CD4-positive, alpha-beta T cell (primary cell): ENCODE measurements around the gene ZNF446. TPM values are rescaled to one million over a fixed set of nuclear protein-coding genes. Genes with fewer than 3 reads are reported as not detected.

Experiments
- ATAC-seq: fragments of 200-7000 bp; cut with Tn5 transposase; one replicate; pipeline ENCODE4 v1.10.0; 2022; ENCODE audit warnings: mild to moderate bottlenecking; ENCODE audit not compliant: poor library complexity
- CTCF ChIA-PET: fragments of 350-600 bp; sonication (Branson Sonifier 250); formaldehyde crosslinking; loops from one replicate; lab custom pipeline; 2021; ENCODE audit warnings: antibody characterized with exemption, inconsistent platforms; lab: Charles Lee
- POLR2A ChIA-PET: fragments of 350-600 bp; sonication (Branson Sonifier 250); formaldehyde crosslinking; loops from one replicate; lab custom pipeline; 2021; ENCODE audit warnings: antibody characterized with exemption, inconsistent platforms; lab: Charles Lee
- DNase-seq, 14 experiments: peaks; one replicate each; pipeline ENCODE4 v3.0.0-alpha.2; 2013 to 2020; ENCODE audit warnings: mixed read lengths in 2 of 14
- H3K27ac ChIP-seq, 2 donors: one replicate each; pipeline versions ENCODE4 v1.5.1 to v1.7.0; 2013; ENCODE audit warnings: low read length in 2 of 2, low read depth in 1 of 2, mild to moderate bottlenecking in 1 of 2
- H3K27me3 ChIP-seq, 2 experiments: 1 replicate in 1 of 2; 2 replicates in 1 of 2; pipeline versions ENCODE4 v1.6.1 to v1.7.0; 2013; ENCODE audit warnings: low read length in 2 of 2, control low read depth in 1 of 2, mild to moderate bottlenecking in 1 of 2, moderate library complexity in 1 of 2; ENCODE audit not compliant: insufficient read depth in 2 of 2, control insufficient read depth in 1 of 2
- H3K36me3 ChIP-seq: one replicate; pipeline ENCODE4 v1.6.1; 2013; ENCODE audit warnings: low read length, control low read depth; ENCODE audit not compliant: insufficient read depth
- H3K4me1 ChIP-seq: one replicate; pipeline ENCODE4 v1.6.1; 2013; ENCODE audit warnings: low read length, control low read depth; ENCODE audit not compliant: insufficient read depth
- H3K4me3 ChIP-seq: one replicate; pipeline ENCODE4 v1.5.1; 2013; ENCODE audit warnings: mild to moderate bottlenecking, low read length, moderate library complexity
- H3K9me3 ChIP-seq, 2 experiments: 1 replicate in 1 of 2; 2 replicates in 1 of 2; pipeline versions ENCODE4 v1.6.1 to v1.7.0; 2013; ENCODE audit warnings: low read length in 2 of 2, mild to moderate bottlenecking in 2 of 2, control low read depth in 1 of 2, moderate library complexity in 1 of 2; ENCODE audit not compliant: control insufficient read depth in 1 of 2, insufficient read depth in 1 of 2
- H3K27ac Mint-ChIP-seq: one replicate; pipeline ENCODE4 v1.8.0; 2020; ENCODE audit warnings: mixed read lengths
- H3K27me3 Mint-ChIP-seq: one replicate; pipeline ENCODE4 v1.8.0; 2021; ENCODE audit warnings: mixed read lengths
- H3K36me3 Mint-ChIP-seq: one replicate; pipeline ENCODE4 v1.8.0; 2021; ENCODE audit warnings: low read depth, mixed read lengths
- H3K4me1 Mint-ChIP-seq: one replicate; pipeline ENCODE4 v1.8.0; 2021; ENCODE audit warnings: low read depth, mixed read lengths
- H3K4me3 Mint-ChIP-seq: one replicate; pipeline ENCODE4 v1.8.0; 2020; ENCODE audit warnings: mild to moderate bottlenecking, mixed read lengths
- H3K9me3 Mint-ChIP-seq: one replicate; pipeline ENCODE4 v1.8.0; 2020; ENCODE audit warnings: mixed read lengths
- CTCF ChIP-seq: fragments of 200-600 bp; IDR thresholded peaks from one replicate; pipeline ENCODE4 v1.8.0; 2022; ENCODE audit warnings: antibody characterized with exemption, mild to moderate bottlenecking
- intact Hi-C, 2 experiments: fragments of 100-400 bp; cut with DNase I in 1 of 2; cut with micrococcal nuclease in 1 of 2; formaldehyde crosslinking; loops; one replicate each; pipeline versions ENCODE4 v1.15.1 to v1.9.0; 2023 to 2025; cut with DNase I, micrococcal nuclease
- total RNA-seq, 174 experiments: library from RNA in 2 of 174; stranded (reverse) in 2 of 174; gene quantifications; one replicate each; pipeline ENCODE4 v1.2.3 and lab custom pipeline; 2021 to 2026

ZNF446 gene
- total RNA-seq, 2 experiments from 2014 or later = 13.6 to 14.6 TPM

- ChIA-PET POLR2A (interaction anchor here (1.1 kb wide), 1 partner anchor 8 kb away, joined by 3 read pairs; no protein-coding TSS in a partner anchor), CTCF (no interaction called here)
- H3K4me1 ChIP-seq = peaks cover 13% of the 10 kb centered on the region
- Mint-ChIP-seq H3K4me1 (peaks cover 11% of the 10 kb centered on the region), H3K27me3 (no peaks in the 10 kb centered on the region), H3K9me3 (peaks cover 3% of the 10 kb centered on the region), H3K4me3 (no peak overlapping the region), H3K27ac (no peak overlapping the region), H3K36me3 (peaks cover 3% of the 10 kb centered on the region)
- no peaks in the 10 kb centered on the region for H3K36me3 ChIP-seq
- peaks cover 0 to 33% of the 10 kb centered on the region in 2 experiments for H3K9me3 ChIP-seq
- no peak for TF ChIP-seq CTCF
- ATAC-seq (no peak), DNase-seq (no peak)
- no peak overlapping the region for H3K27ac ChIP-seq
- no peak overlapping the region for H3K4me3 ChIP-seq
- H3K27me3 ChIP-seq = no peaks in the 10 kb centered on the region
- intact Hi-C loops = no loop called here
These were observed 33.6 kb downstream of the ZNF446 start for GRCh38 chr19:58509731-58510083.

- DNase-seq = no peak
- H3K27ac Mint-ChIP-seq = no peak overlapping the region
- ChIA-PET CTCF (no interaction called here), POLR2A (interaction anchor here (1.1 kb wide), 1 partner anchor 8 kb away, joined by 3 read pairs; no protein-coding TSS in a partner anchor)
- no peak for ATAC-seq
- H3K27me3 ChIP-seq = no peaks in the 10 kb centered on the region
- no peaks in the 10 kb centered on the region for H3K27me3 Mint-ChIP-seq
- peaks cover 0 to 27% of the 10 kb centered on the region in 2 experiments for H3K9me3 ChIP-seq
- peaks cover 3% of the 10 kb centered on the region for H3K36me3 Mint-ChIP-seq
- H3K9me3 Mint-ChIP-seq = peaks cover 3% of the 10 kb centered on the region
- H3K4me1 Mint-ChIP-seq = peaks cover 14% of the 10 kb centered on the region
- no peaks in the 10 kb centered on the region for H3K36me3 ChIP-seq
- H3K4me1 ChIP-seq = peaks cover 15% of the 10 kb centered on the region
- H3K4me3 ChIP-seq = no peak overlapping the region
- H3K4me3 Mint-ChIP-seq = no peak overlapping the region
- H3K27ac ChIP-seq = no peak overlapping the region
- TF ChIP-seq CTCF = no peak
- intact Hi-C loops = no loop called here
These were observed 34.1 kb downstream of the ZNF446 start for GRCh38 chr19:58510084-58510862.

GRCh38 chr19:58511353-58512208, 35.4 kb downstream of the ZNF446 start, which contains the start of gene SLC27A5:
Gene SLC27A5 (minus strand): TSS chr19:58511992. CDS start chr19:58511955, 37 bp downstream.
- intact Hi-C loops = no loop called here
- TF ChIP-seq CTCF = no peak
- Mint-ChIP-seq H3K4me1 (peaks cover 22% of the 10 kb centered on the region), H3K27me3 (no peaks in the 10 kb centered on the region), H3K36me3 (peaks cover 7% of the 10 kb centered on the region), H3K27ac (no peak within 1 kb of the TSS), H3K4me3 (no peak within 1 kb of the TSS), H3K9me3 (peaks cover 3% of the 10 kb centered on the region)
- Histone ChIP-seq H3K27me3 (no peaks in the 10 kb centered on the region), H3K4me3 (no peak within 1 kb of the TSS), H3K9me3 (peaks cover 0 to 15% of the 10 kb centered on the region in 2 experiments), H3K36me3 (peaks cover 12% of the 10 kb centered on the region), H3K27ac (no peak within 1 kb of the TSS), H3K4me1 (peaks cover 26% of the 10 kb centered on the region)
- peak in 1 of 14 experiments; percentile 24 for DNase-seq
- ChIA-PET CTCF (interaction anchor here (0.6 kb wide), 1 partner anchor 48 kb away, joined by 4 read pairs; no protein-coding TSS in a partner anchor), POLR2A (no interaction called here)
- ATAC-seq = no peak
